Upper lobe of right lung (tissue), 1 donor: Measurements from ENCODE around the gene UROC1. TPM values are rescaled to one million over a fixed set of nuclear protein-coding genes. Genes with fewer than 3 reads are reported as not detected.

Source experiments
- ATAC-seq: fragments of 200-7000 bp; cut with Tn5 transposase; one replicate; pipeline ENCODE4 v1.9.1; 2020; ENCODE audit warnings: mild to moderate bottlenecking, moderate library complexity
- DNase-seq: peaks from one replicate; pipeline ENCODE4 v3.0.0-alpha.2; 2020
- H3K27ac ChIP-seq: fragments of 200-600 bp; one replicate; pipeline ENCODE4 v1.8.0; 2022
- H3K27me3 ChIP-seq: fragments of 200-600 bp; one replicate; pipeline ENCODE4 v1.8.0; 2022; ENCODE audit warnings: mild to moderate bottlenecking
- H3K36me3 ChIP-seq: fragments of 200-600 bp; one replicate; pipeline ENCODE4 v1.8.0; 2022
- H3K4me1 ChIP-seq: fragments of 200-600 bp; one replicate; pipeline ENCODE4 v1.8.0; 2022
- H3K4me3 ChIP-seq: fragments of 200-600 bp; one replicate; pipeline ENCODE4 v1.8.0; 2022; ENCODE audit warnings: mild to moderate bottlenecking
- H3K9me3 ChIP-seq: fragments of 200-600 bp; one replicate; pipeline ENCODE4 v1.8.0; 2022
- intact Hi-C: fragments of 100-400 bp; cut with DNase I; formaldehyde crosslinking; loops from one replicate; pipeline ENCODE4 v1.11.0; 2022
- total RNA-seq: library from RNA; stranded (reverse); fragmentation: NEBNext Ultra II Directional; extraction: Animal tissue kit (Norgen Biotek cat#: 25700); gene quantifications from one replicate; pipeline ENCODE4 v1.2.1, GENCODE V29; 2021
- TF ChIP-seq, protein P1 (sequence below): fragments of 200-600 bp; IDR thresholded peaks from one replicate; pipeline ENCODE4 v1.8.0; 2022; ENCODE audit warnings: antibody characterized with exemption
- donor health status: DM: no; HTN: yes; CAD: no; lungs with severe emphysema.

The UROC1 gene
- total RNA-seq, 1 donor from 2014 or later = not detected

- Histone ChIP-seq H3K36me3 (no peaks in the 10 kb centered on the region), H3K9me3 (no peaks in the 10 kb centered on the region), H3K4me3 (no peak overlapping the region), H3K4me1 (no peaks in the 10 kb centered on the region), H3K27me3 (no peaks in the 10 kb centered on the region), H3K27ac (no peak overlapping the region)
- intact Hi-C loops = no loop called here
- TF ChIP-seq, protein P1, sequence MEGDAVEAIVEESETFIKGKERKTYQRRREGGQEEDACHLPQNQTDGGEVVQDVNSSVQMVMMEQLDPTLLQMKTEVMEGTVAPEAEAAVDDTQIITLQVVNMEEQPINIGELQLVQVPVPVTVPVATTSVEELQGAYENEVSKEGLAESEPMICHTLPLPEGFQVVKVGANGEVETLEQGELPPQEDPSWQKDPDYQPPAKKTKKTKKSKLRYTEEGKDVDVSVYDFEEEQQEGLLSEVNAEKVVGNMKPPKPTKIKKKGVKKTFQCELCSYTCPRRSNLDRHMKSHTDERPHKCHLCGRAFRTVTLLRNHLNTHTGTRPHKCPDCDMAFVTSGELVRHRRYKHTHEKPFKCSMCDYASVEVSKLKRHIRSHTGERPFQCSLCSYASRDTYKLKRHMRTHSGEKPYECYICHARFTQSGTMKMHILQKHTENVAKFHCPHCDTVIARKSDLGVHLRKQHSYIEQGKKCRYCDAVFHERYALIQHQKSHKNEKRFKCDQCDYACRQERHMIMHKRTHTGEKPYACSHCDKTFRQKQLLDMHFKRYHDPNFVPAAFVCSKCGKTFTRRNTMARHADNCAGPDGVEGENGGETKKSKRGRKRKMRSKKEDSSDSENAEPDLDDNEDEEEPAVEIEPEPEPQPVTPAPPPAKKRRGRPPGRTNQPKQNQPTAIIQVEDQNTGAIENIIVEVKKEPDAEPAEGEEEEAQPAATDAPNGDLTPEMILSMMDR = no peak
- ATAC-seq (no peak), DNase-seq (peak; percentile 44)
Observed at GRCh38 chr3:126556637-126557414, 39.3 kb upstream of the UROC1 start.

GRCh38 chr3:126555795-126556636, 38.4 kb upstream of the UROC1 start:
- Histone ChIP-seq H3K27ac (no peak overlapping the region), H3K4me3 (no peak overlapping the region), H3K36me3 (no peaks in the 10 kb centered on the region), H3K4me1 (no peaks in the 10 kb centered on the region), H3K9me3 (no peaks in the 10 kb centered on the region), H3K27me3 (no peaks in the 10 kb centered on the region)
- TF ChIP-seq, protein P1 = no peak
- intact Hi-C loops = no loop called here
- DNase-seq = peak; percentile 45
- no peak for ATAC-seq

DNA sequence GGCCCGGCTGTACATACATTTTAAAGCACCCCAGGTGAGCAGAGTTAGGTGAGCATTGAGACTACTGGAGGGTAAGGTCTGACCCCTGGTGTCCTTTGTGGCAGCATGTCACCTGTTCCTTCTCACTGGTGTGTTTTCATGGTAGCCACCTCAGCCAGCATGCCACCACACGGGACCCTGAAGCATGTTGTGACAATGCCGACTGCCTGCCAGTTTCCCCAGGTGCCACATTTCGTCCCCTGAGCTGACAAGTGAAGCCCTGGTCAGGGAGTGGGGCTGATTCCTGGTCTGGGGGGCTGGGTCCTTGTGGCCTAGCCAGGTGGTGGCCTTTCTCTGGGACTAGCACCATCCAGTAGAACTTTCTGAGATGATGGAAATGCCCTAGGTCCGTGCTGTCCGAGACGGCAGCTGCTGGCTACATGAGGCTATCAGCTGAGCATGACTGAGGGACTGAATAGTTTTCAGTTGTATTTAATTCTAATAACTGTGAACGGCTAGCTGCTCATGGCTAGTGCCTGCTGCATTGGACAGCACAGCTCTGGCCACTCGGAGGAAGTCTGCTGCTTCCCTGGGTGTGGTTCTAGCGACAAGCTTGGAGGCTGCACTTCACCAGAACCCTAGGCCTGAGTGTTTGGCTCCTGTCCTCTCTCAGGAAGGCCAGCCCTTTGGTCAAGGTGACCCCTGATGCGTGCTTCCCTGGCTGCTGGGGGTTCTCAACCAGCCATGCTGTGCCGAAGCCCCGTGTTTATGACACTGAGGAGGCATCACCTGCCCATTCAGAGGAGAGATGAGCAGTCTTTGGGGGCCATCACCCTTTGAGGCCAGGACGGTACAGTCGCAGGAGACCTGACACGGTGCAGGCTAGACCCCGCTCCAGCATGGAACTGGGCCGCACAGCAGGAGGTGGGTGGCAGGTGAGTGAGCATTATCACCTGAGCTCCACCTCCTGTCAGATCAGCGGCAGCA, 37.3 kb upstream of the UROC1 start:
- TF ChIP-seq, protein P1 = no peak
- no peak overlapping the region for H3K4me3 ChIP-seq
- intact Hi-C loops = no loop called here
- H3K36me3 ChIP-seq = no peaks in the 10 kb centered on the region
- no peaks in the 10 kb centered on the region for H3K4me1 ChIP-seq
- H3K27me3 ChIP-seq = no peaks in the 10 kb centered on the region
- no peak overlapping the region for H3K27ac ChIP-seq
- DNase-seq (peak; percentile 57), ATAC-seq (no peak)
- no peaks in the 10 kb centered on the region for H3K9me3 ChIP-seq

DNA sequence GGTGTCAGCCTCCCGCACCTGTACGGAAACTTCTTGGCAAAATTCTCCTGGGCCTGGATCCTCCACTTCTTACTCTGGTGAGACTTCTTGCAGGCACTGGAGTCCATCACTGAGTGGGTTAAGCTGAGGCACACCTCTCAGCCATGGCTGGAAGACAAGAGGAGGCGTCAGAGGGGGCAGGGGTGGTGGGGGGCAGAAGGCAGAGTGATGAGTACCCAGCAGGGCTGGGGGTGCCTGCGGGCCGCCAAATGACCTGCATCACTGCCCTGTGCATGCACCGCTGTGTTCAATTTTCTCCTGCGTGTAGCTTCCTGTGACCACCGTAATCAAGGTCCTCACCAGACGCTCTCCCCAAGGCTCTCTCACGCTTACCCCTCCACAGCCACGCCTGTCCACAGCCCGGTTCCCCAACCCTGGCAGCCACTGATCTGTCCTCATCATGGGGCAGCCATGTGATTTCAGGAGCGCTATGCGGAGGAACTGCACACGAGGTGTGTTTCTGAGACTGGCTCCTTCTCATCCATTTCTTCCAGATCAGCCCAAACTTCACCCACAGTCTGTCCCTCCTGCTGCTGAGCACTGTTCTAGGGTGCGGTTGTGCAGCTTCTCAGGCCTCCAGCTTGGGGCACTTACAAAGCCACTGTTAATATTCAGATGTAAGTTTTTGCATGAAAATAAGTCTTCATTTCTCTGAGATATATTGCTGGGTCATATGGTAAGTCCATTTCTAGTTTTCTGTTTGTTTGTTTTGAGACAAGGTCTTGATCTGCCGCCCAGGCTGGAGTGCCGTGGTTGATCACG, 35.9 kb upstream of the UROC1 start:
- no peaks in the 10 kb centered on the region for H3K9me3 ChIP-seq
- H3K4me1 ChIP-seq = no peaks in the 10 kb centered on the region
- TF ChIP-seq, protein P1 = no peak
- peak; percentile 35 for DNase-seq
- no peak overlapping the region for H3K4me3 ChIP-seq
- no peak for ATAC-seq
- H3K27ac ChIP-seq = no peak overlapping the region
- no peaks in the 10 kb centered on the region for H3K27me3 ChIP-seq
- no peaks in the 10 kb centered on the region for H3K36me3 ChIP-seq
- intact Hi-C loops = no loop called here
